Suprapubic skin (tissue), 4 donors: ENCODE results near the gene CDH22. TPM values are rescaled to one million over a fixed set of nuclear protein-coding genes. Genes with fewer than 3 reads are reported as not detected.

Source experiments
- DNase-seq, 2 donors: peaks; one replicate each; pipeline ENCODE4 v3.0.0-alpha.2; 2019; ENCODE audit warnings: low spot score in 2 of 2
- H3K27ac ChIP-seq: fragments of 200-600 bp; sonication (generic); one replicate; pipeline ENCODE4 v1.5.1; 2019
- H3K27me3 ChIP-seq: fragments of 200-600 bp; sonication (generic); one replicate; pipeline ENCODE4 v1.5.1; 2019
- H3K36me3 ChIP-seq: fragments of 200-600 bp; sonication (generic); one replicate; pipeline ENCODE4 v1.5.1; 2019
- H3K4me1 ChIP-seq: fragments of 200-600 bp; sonication (generic); one replicate; pipeline ENCODE4 v1.5.1; 2019
- H3K4me3 ChIP-seq: fragments of 200-600 bp; sonication (generic); one replicate; pipeline ENCODE4 v1.5.1; 2019; ENCODE audit warnings: mild to moderate bottlenecking
- H3K9me3 ChIP-seq: fragments of 200-600 bp; sonication (generic); one replicate; pipeline ENCODE4 v1.5.1; 2019
- CTCF ChIP-seq, 2 donors: fragments of 200-600 bp in 1 of 2; fragments of 450-650 bp in 1 of 2; sonication (generic) in 1 of 2; IDR thresholded peaks; one replicate each; pipeline ENCODE4 v1.5.1; 2016 to 2019; ENCODE audit warnings: antibody characterized with exemption in 2 of 2, mild to moderate bottlenecking in 1 of 2, moderate library complexity in 1 of 2
- EP300 ChIP-seq: sonication (generic); formaldehyde crosslinking; IDR thresholded peaks from one replicate; pipeline ENCODE4 v1.6.1; 2017; ENCODE audit warnings: antibody characterized with exemption
- POLR2A ChIP-seq, 2 donors: fragments of 450-650 bp; IDR thresholded peaks; one replicate each; pipeline ENCODE4 v1.6.1; 2017; ENCODE audit warnings: antibody characterized with exemption in 2 of 2, mild to moderate bottlenecking in 2 of 2, moderate library complexity in 2 of 2
- POLR2AphosphoS5 ChIP-seq, 3 donors: sonication (generic); formaldehyde crosslinking; IDR thresholded peaks; one replicate each; pipeline ENCODE4 v1.6.1; 2017; ENCODE audit warnings: antibody characterized with exemption in 3 of 3
- WGBS: methylation state at CpG from one replicate; pipeline ENCODE4 v1.1.5; 2018; 5-methylcytosine and 5-hydroxymethylcytosine counted together
- total RNA-seq, 4 donors: library from RNA; depleted of rRNA; stranded (reverse); fragments of >200 nt; gene quantifications; one replicate each; pipeline ENCODE4 v1.1.0, GENCODE V29; 2016

CDH22 gene
- total RNA-seq, 4 donors from 2014 or later = 2.6 to 5.1 (median 3.3) TPM

GRCh38 chr20:46255440-46256104 is 52.7 kb downstream of the CDH22 start:
- Histone ChIP-seq H3K27ac (no peak overlapping the region), H3K4me3 (no peak overlapping the region), H3K4me1 (peaks cover 7% of the 10 kb centered on the region), H3K36me3 (no peaks in the 10 kb centered on the region), H3K9me3 (no peaks in the 10 kb centered on the region), H3K27me3 (peaks cover 68% of the 10 kb centered on the region)
- TF ChIP-seq CTCF (IDR thresholded peaks at IDR 0.05) (no peak), EP300 (no peak), POLR2A (IDR thresholded peaks at IDR 0.05) (no peak), POLR2AphosphoS5 (IDR thresholded peaks at IDR 0.05) (no peak)
- DNase-seq = peak; percentile 73 to 84
- WGBS = 54% methylated on average over 6 of the region's 8 CpGs

- no peak for TF ChIP-seq POLR2A (IDR thresholded peaks at IDR 0.05)
- WGBS = 13% methylated on average over 8 of the region's 8 CpGs
- Histone ChIP-seq H3K9me3 (no peaks in the 10 kb centered on the region), H3K4me3 (no peak overlapping the region), H3K4me1 (peaks cover 7% of the 10 kb centered on the region), H3K36me3 (no peaks in the 10 kb centered on the region), H3K27ac (no peak overlapping the region), H3K27me3 (peaks cover 75% of the 10 kb centered on the region)
- no peak for DNase-seq
These were observed 54.9 kb downstream of the CDH22 start for GRCh38 chr20:46253391-46253790.

GRCh38 chr20:46252352-46253091 is 55.8 kb downstream of the CDH22 start:
- H3K27me3 ChIP-seq = peaks cover 75% of the 10 kb centered on the region
- no peaks in the 10 kb centered on the region for H3K36me3 ChIP-seq
- no peak overlapping the region for H3K27ac ChIP-seq
- H3K4me3 ChIP-seq = no peak overlapping the region
- peaks cover 7% of the 10 kb centered on the region for H3K4me1 ChIP-seq
- no peak for TF ChIP-seq CTCF (IDR thresholded peaks at IDR 0.05)
- TF ChIP-seq POLR2AphosphoS5 (IDR thresholded peaks at IDR 0.05) = no peak
- no peak for TF ChIP-seq EP300
- no peak for TF ChIP-seq POLR2A (IDR thresholded peaks at IDR 0.05)
- H3K9me3 ChIP-seq = no peaks in the 10 kb centered on the region
- WGBS = 80% methylated on average over 8 of the region's 8 CpGs
- no peak for DNase-seq

- TF ChIP-seq EP300 (no peak), CTCF (IDR thresholded peaks at IDR 0.05) (no peak), POLR2AphosphoS5 (IDR thresholded peaks at IDR 0.05) (no peak), POLR2A (IDR thresholded peaks at IDR 0.05) (no peak)
- DNase-seq = no peak
- 34% methylated on average over 5 of the region's 56 CpGs for WGBS
- H3K27ac ChIP-seq = no peak overlapping the region
- peaks cover 83% of the 10 kb centered on the region for H3K27me3 ChIP-seq
- peaks cover 7% of the 10 kb centered on the region for H3K4me1 ChIP-seq
- no peaks in the 10 kb centered on the region for H3K9me3 ChIP-seq
- no peaks in the 10 kb centered on the region for H3K36me3 ChIP-seq
- no peak overlapping the region for H3K4me3 ChIP-seq
These were observed 57.1 kb downstream of the CDH22 start for GRCh38 chr20:46251211-46251673.

GRCh38 chr20:46250772-46251171 is 57.5 kb downstream of the CDH22 start:
- H3K27me3 ChIP-seq = peaks cover 82% of the 10 kb centered on the region
- peaks cover 4% of the 10 kb centered on the region for H3K4me1 ChIP-seq
- WGBS = 47% methylated on average over 7 of the region's 19 CpGs
- H3K36me3 ChIP-seq = no peaks in the 10 kb centered on the region
- H3K27ac ChIP-seq = no peak overlapping the region
- DNase-seq = no peak
- no peak for TF ChIP-seq EP300
- no peak for TF ChIP-seq POLR2AphosphoS5 (IDR thresholded peaks at IDR 0.05)
- TF ChIP-seq POLR2A (IDR thresholded peaks at IDR 0.05) = no peak
- TF ChIP-seq CTCF (IDR thresholded peaks at IDR 0.05) = no peak
- H3K4me3 ChIP-seq = no peak overlapping the region
- no peaks in the 10 kb centered on the region for H3K9me3 ChIP-seq
